ENCODE results near the gene AHSP.
"Not testable (repeated sequence)": the region's sequence is repeated elsewhere in the genome, so short reads cannot be mapped to it uniquely, and the experiment has no call there.

AHSP gene

DNA sequence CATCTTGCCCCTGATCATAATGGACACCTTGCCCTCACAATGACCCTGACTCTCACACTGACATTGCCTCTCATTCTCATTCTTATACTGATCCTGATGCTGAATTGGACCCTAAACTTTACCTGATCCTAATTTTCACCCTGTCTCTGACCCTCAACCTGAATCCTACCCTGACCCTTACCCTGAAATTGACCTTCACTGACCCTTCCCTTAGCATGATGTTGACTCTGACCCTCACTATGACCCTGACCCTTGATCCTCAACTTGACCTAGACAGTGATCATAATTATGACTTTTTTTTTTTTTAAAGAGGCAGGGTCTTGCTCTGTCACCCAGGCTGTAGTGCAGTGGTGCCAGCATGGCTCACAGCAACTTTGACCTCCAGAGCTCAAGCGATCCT lies 3.4 kb downstream of the AHSP start:
- DNase-seq (ENCODE audit: low read depth): no peak

DNA sequence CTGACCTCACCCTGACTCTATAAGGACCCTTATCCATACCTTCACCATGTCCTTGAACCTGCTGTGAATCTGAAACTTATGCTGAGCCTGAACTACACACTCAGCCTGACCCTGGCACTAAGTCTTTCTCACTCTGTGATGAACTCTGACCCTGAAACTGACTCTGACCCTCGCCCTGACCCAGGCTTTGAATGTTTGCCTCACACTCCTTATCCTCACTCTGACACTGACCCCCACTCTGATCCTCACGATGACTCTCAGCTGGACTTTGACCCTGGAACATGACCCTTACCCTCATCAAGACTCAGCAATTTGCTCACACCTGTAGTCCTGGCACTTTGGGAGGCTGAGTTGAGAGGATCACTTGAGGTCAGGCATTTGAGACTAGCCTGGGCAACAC lies 4.4 kb downstream of the AHSP start:
- DNase-seq (ENCODE audit: low read depth): no peak

DNA sequence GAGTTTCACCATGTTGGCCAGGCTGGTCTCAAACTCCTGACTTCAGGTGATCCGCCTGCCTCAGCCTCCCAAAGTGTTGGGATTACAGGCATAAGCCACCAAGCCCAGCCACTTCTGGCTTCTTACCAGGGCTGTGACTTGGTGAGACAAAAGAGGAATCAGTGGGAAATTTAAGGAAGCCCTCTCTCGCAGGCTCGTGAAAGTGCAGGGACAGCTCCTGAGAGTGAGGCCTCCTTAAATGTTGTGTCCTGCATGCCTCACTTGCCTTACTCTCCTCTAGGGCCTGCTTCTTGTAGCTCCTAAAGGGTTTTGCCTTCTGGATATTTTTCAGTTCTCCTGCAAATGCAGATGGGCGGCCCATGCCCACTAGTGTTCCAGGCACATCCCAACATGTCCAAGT lies 5.2 kb downstream of the AHSP start:
- no peak for DNase-seq (ENCODE audit: low read depth)

DNA sequence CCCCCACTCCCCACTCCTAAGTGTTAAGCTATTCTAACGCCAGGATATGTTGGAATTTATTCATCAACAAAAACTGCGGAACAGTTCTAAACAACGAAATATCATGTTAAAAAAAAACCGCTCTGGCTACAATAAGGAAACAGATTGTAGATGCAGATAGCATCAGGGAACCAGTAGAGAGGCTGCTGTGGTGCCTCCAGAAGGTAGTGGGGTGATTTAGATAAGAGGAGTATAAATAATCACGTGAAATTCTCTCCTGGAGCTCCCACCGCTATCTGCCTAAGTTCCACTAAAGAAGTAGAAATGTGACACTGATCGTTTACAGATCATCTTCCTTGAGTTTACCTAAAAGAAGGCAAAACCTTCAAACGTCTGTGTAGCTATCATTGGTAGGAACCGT lies 8.0 kb downstream of the AHSP start:
- DNase-seq (ENCODE audit: low read depth): no peak

DNA sequence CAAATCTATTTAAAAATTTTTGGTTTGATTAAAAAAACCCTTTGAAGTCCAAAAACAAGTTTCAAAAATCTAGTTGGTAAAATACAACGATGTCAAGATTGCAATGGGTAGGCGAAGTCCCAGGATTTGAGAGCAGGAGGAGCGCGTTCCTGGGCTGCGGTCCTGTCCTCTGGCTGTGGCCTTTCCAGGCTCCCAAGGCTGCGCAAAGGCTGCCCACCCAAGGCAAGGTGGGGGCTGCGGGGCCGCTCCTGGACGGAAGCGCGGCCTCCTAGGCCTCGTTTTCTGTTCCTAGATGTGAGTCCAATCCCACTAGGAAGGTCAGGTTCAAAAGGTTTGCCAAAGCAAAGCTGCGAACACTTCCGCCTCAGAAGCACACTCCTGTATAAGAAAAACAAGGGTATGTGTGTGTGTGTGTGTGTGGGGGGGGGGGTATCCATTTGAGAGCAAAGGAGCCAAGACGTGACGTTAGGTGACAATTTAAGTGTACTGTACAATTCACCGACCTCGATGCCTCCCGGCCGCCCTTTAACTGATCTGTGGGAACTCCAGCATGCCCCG lies 9.2 kb downstream of the AHSP start:
- no peak for DNase-seq (ENCODE audit: low read depth)

DNA sequence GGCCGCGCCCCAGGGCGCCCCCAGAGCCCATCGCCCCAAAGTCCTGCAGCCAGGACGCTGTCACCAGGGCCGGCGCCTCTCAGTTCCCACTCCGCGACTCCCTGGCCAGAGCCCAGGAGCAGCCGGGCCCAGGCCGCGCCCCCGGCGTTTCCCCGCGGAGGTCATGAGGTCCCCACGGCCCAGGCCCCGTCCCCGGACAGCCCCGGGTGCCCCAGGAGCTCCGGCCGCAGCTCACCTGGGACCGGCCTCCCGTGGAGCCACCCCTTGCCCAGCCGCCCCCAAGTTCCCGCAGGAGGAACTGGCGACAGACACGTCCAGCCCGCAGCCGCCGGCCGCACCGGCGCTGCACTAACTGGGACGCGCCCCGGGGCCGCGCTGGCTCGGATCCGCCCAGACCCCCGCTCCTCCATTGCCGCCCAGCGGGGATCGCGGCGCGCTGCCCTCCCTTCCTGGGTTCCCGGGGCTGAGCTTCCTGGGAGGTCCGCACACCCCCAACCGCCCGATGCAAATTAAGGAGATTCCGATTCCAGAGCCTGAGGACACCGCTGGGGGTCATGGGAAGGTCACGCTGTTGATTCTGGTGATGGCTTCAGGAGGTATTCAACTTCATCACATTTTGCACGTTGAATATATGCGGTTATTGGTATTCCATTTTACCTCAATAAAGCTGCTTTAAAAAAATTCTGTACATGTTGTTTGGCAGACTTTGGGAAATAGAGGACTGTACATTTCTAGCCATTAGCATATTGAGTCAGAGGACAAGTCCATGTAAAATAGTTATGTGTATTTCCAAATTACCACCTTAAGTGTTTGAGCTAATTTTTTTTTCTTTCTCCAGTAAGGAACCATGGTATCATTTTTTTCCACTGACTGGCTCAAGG lies 9.9 kb downstream of the AHSP start:
- DNase-seq (ENCODE audit: low read depth): no peak

DNA sequence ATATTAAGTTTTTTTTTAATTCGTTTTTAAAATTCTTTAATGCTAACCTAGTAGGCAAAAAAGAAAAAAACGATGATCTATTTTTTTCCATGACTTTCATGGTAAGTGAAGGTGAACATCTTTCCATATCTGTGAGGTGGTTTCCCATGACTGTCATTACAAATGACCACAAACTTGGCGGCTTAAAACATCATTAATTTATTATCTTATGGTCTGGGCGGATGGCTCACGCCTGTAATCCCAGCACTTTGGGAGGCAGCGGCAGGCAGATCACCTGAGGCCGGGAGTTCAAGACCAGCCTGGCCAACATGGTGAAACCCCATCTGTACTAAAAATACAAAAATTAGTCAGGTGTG lies 10.5 kb downstream of the AHSP start:
- DNase-seq (ENCODE audit: low read depth): not testable (repeated sequence)

DNA sequence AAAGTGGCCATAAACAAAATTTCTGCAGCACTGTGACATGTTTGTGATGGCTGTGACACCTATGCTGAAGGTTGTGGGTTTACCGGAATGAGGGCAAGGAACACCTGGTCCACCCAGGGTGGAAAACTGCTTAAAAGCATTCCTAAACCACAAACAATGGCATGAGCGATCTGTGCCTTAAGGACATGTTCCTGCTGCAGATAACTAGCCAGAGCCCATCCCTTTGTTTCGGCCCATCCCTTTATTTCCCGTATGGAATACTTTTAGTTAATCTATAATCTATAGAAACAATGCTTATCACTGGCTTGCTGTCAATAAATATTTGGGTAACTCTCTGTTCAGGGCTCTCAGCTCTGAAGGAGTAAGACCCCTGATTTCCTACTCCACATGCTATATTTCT lies 12.1 kb downstream of the AHSP start:
- not testable (repeated sequence) for DNase-seq (ENCODE audit: low read depth)

DNA sequence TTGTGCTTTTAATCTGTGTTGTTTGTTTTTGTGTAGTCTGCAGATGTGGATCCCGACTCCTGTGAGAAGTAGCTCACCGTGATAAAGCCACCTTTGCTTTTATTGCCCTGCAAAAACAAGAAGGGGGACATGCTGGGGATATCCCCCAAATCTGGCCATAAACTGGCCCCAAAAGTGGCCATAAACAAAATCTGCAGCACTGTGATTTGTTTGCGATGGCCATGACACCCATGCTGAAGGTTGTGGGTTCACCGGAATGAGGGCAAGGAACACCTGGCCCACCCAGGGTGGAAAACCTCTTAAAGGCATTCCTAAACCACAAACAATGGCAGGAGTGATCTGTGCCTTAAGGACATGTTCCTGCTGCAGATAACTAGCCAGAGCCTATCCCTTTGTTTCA lies 15.1 kb downstream of the AHSP start:
- DNase-seq (ENCODE audit: low read depth): no peak

DNA sequence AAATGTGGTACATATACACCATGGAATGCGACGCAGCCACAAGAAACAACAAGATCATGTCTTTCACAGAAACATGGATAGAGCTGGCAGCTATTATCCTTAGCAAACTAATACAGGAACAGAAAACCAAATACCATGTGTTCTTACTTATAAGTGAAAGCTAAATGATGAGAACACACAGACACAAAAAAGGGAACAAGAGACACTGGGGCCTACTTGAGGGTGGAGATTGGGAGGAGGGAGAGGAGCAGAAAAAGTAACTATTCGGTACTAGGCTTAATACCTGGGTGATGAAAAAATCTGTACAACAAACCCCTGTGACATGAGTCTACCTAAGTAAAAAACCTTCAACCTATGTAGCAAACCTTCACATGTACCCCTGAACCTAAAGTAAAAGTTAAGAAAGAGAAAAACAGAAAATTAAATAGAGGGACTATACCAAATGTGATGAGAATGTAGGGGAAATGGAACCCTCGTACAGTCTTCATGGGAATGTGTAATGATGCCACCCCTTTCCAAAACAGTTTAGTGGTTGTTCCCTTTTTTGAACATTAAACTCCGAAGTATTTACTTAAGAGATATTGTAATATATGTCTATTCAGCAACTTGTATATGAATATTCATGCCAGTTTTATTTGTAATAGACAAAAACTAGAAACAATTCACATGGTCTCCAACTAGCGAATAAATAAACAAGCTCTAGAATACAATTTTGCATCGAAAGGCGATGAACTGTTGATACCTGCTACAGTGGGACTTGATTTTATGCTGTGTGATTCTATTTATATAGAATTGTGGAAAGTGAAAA lies 33.9 kb downstream of the AHSP start:
- DNase-seq (ENCODE audit: low read depth): no peak

DNA sequence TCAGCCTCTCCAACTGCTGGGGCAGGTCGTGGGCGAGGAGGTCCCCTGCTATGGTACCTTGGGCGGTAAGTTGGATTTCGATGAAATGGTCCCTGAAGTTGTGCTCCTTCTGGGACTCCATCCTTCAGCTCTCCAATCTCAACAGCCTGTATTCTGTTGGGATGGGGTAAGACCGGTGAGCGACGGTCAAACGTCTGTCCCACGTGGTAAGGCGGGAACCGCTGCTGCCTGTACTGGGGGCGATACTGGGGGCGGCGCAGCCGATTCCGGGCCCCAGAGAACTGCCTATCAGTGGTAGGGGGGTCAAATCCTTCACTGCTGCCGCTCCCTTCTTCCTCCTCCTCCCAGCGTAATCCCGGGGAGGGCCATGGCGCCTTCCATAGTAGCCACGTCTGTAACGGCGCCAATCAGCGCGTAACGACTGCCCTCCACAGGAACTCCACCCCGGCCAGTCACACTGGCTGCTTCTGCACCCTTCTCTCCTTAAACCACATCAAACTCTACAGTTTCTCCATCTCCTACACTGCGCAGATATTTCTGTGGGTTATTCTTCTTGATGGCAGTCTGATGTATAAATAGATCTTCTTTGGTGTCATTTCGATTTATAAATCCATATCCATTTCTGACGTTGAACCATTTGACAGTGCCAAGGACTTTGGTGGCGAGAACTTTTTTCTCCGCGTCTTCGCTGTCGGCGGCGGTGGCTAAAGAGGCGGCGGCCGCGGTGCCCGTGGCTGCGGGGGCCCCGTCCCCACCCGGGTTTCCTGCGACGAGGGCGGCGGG lies 41.1 kb downstream of the AHSP start:
- no peak for DNase-seq (ENCODE audit: low read depth)

DNA sequence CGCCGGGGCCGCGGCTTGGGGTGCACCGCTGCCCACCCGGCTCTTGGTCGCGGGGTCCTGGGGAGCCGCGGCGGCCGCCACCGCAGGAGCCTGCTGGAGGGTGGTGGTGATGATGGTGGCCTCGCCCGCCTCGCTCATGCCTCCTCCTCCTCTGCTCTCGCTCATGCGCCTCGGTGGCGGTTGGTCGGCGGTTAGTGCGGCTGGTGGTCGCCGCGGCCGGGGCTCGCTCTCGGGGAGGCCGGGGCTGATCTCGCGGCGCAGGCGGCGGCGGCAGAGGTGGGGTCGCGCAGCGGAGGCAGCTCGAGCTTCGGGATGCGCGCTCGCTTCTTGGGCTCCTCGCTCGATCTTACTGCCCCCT lies 41.6 kb downstream of the AHSP start:
- no peak for DNase-seq (ENCODE audit: low read depth)

DNA sequence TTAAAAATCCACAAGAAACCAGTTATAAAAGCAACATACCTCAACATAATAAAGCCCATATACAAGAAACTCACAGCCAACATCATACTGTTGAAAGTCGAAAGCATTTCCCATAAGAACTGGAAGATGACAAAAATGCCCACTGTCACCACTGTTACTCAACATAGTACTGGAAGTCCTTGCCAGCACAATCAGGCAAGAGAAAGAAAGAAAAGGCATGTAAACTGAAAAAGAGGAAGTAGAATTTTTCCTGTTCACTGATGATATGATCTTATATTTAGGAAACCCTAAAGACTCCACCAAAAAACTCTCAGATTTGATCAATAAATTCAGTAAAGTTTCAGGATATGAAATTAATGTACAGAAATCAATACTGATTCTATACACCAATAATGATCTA lies 45.1 kb downstream of the AHSP start:
- DNase-seq (ENCODE audit: low read depth): no peak

DNA sequence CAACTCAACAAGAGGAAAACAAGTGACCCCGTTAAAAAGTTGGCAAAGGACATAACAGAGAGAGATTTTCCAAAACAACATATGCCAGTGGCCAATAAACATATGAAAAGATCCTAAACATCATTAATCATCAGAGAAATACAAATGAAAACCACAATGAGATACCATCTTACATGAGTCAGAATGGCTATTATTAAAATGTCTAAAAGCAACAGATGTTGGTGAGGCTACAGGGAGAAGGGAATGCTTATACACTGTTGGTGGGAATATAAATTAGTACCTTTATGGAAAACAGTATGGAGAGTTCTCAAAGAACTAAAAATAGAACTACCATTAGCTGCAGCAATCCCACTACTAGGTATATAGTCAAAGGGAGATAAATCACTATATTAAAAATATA lies 46.5 kb downstream of the AHSP start:
- DNase-seq (ENCODE audit: low read depth): not testable (repeated sequence)

DNA sequence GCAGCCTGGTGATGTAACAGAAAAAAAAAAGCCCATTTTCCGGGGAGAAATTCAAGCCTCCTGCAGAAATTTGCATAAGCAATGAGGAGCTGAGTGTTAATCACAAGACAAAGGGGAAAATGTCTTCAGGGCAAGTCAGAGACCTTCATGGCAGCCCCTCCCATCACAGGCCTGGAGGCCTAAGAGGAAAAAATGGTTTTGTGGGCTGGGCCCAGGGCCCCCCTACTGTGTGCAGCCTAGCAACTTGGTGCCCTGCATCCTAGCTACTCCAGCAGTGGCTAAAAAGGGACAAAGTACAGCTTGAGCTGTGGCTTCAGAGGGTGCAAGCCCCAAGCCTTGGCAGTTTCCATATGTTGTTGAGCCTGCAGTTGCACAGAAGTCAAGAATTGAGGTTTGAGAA lies 49.7 kb downstream of the AHSP start:
- no peak for DNase-seq (ENCODE audit: low read depth)

All from activated T-cell treated with anti-CD3 and anti-CD28 coated beads for 48 hours (primary cell).